HG03097 (cell line): ENCODE measurements around the gene ST6GALNAC6.

ENCODE experiments used
- ATAC-seq: cut with Tn5 transposase; IDR thresholded peaks from one replicate; pipeline ENCODE4 v1.9.1; 2021; ENCODE audit not compliant: unreplicated experiment, low FRiP score

ST6GALNAC6 gene

DNA sequence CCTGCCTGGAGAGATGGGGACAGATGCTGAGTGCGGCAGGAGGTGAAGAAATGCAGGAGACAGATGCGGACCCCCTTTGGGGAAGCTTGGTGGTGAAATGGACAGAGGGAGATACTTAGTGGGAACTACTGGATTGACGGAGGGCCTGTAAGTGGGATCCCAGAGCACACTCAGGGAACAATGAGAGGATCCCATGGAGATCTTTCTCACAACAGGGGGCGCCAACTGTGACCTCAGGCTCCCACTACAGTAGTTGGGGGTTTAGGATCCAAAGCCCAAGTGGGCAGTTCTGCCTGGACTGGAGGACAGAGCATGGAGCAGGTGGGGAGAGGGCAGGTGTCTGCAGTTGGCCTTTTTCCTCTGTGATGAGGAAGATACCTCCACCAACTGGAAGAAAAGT lies 34.8 kb upstream of the ST6GALNAC6 start:
- ATAC-seq: no peak

- ATAC-seq: peak; percentile 15
These were observed 31.9 kb upstream of the ST6GALNAC6 start for GRCh38 chr9:127931092-127931881.

DNA sequence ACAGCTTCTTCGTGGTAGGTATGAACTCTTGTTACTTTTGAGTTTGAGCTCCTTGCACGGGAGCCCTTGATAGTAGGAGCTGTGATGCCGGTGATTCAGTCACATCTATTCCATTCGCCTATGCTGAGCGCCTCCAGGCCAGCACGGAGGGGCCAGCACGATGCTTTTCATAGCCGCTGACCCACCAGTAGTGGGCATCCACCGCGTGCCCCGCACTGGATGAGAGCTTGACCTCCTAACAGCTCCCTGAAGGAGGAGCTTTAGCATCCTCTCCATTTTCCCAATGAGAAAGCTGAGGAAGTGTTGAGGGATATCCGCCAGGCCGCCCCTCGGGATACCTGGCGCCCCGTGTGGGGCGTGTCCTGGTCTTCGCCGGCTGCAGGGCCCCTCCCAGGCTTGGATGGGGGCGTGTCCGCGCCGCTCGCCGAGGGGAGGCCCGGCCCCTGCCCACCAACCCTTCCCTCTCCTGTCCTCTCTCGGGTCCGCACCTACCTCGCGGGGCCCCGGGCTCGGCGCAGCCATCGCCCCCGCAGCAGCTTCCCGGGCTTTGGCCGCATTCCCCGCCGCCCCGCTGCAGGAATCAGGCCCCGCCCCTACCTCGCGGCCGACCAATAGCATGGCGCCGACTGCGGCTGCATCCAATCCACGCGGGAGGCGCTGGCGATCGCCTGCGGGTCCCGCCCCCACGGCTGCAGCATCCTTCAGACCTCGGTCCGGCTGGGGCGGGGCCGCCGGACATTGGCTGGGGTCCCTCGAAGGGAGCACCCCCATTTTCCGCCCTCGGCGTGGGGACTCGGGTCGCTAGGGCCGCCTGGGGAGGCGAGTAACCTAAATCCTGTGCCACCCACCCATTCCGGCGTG lies 31.1 kb upstream of the ST6GALNAC6 start, which contains the start of gene PIP5KL1:
Gene PIP5KL1, minus strand, starts transcription at position 547 of the 861 bp plus-strand sequence. Its CDS starts 25 bp downstream, at position 522.
- ATAC-seq: peak; percentile 58

DNA sequence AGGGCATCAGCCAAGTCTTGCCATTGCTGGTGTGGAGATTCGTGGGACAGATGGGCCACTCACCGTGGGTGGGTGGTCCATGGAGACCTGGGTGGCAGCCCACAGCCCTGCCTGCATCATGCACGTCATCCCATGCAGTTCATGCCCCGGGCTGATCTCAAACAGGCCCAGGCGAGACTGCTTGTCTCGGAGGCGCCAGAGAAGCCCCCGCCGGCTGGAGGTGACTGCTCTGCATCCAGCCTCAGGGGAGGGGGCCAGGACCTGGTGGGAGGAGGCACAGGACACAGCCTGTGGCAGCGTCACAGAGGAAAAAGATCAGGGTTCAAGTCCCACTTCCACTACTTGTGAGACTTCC lies 30.2 kb upstream of the ST6GALNAC6 start:
- ATAC-seq: no peak

DNA sequence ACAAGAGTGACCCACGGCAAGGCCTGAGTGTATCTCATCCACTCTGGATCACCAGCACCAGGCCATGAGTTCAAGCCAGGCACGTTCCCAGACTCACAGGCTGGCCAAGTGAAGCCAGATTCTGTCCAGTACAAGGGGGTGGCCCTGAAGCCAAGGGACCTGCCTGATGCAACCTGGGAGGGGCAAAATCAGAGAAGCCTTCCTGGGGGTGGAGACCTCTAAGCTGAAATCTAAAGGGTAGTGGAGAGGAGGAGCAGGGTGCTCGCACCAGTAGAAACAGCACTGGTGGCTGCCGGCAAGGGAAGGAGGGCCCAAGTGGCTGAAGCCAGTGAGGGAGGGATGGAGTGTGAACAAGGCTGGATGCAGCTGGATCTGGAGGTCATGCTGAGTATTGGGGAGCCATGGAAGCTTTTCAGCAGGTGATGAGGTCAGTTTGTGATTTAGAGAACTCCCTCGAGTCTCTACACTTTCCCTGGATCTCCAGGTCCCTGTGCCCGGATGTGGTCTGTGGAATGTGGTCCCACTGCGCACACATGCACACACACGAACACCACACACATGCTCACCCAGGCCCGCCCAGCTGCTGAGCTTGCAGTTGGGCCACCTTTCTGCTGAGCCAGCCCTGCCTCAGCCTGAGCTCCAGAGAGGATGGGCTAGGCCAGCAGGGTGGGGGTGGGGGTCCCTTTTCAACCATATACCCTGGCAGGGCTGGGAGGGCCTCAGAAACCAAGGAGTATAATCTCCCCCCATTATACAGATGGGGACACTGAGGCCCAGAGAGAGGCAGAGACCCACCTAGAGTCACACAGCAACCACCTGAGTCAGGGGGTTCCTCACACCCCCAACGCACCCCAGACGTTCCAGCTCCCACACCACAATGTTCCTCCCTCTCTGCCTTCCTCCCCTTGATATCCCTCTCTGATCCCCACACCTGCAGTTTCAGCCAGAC lies 29.5 kb upstream of the ST6GALNAC6 start:
- no peak for ATAC-seq

DNA sequence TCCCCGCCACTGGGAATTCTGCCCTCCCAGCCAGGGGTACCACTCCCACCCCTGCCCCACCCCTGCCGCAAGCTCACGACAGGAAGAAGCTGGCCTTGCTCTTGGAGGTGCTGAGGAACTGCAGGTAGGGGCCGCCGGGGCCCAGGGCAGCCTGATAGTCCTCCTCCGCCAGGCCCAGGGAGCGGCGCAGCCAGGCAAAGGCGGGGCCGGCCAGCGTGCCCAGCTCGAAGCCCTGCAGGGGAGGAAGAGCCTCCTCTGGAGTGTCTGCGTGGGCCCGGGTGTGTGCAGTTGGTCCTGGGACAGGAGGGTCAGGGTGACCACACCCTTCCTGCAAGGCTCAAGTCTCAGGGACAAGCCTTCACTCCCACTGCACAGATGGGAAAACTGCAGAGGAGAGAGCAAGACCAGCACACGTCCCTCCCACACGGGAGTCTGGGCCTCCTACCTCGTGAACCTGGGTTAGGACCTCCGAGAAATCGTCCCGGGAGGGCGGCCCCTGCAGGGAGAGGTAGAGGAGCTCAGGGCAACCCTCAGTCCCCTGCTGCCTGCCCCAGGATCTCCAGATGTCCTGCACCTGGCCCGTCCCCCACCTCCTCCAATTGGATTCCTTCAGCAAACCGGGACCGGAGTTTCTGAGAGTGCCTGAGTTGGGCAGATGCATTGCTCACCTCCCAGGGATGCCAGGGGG lies 28.7 kb upstream of the ST6GALNAC6 start:
- no peak for ATAC-seq

DNA sequence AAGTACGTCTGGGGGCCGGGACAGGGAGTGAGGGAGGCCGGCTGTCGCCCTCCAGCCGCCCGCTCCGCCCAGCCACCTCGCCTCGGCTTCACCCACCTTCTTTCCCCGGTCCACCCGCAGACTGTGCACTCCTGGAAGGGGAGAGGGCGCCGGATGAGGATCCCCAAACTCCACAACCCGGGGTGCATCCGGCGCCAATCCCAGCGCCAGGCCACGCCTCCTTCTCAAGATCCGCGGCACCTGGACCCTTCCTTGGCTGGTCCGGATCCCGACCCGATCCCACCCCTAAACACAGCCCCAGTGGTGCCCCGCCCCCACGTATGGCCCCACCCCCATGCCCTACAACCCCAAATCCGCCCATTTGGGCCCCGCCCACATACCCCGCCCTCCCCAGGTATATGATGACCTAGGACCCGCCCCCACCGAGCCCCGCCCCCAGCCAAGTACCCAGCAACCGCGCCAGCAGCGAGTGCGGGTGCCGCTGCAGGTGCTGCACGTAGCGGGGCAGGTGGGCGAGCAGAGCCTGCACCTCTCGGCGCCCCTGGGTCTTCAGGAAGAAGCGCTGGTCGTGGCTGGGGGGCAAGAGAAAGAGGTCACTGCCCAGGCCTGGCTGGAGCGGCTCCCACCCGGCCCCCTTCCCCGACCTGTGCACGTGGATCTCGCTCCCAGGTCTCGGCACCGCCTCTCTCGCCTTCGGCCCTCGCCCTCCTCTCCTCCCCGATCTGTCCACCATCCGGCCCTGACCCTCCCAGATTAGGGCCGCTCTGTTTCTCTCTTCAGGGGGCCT lies 28.0 kb upstream of the ST6GALNAC6 start:
- no peak for ATAC-seq

GRCh38 chr9:127926906-127927200 lies 27.4 kb upstream of the ST6GALNAC6 start:
- no peak for ATAC-seq

GRCh38 chr9:127925959-127926905 lies 26.8 kb upstream of the ST6GALNAC6 start:
- ATAC-seq: no peak

DNA sequence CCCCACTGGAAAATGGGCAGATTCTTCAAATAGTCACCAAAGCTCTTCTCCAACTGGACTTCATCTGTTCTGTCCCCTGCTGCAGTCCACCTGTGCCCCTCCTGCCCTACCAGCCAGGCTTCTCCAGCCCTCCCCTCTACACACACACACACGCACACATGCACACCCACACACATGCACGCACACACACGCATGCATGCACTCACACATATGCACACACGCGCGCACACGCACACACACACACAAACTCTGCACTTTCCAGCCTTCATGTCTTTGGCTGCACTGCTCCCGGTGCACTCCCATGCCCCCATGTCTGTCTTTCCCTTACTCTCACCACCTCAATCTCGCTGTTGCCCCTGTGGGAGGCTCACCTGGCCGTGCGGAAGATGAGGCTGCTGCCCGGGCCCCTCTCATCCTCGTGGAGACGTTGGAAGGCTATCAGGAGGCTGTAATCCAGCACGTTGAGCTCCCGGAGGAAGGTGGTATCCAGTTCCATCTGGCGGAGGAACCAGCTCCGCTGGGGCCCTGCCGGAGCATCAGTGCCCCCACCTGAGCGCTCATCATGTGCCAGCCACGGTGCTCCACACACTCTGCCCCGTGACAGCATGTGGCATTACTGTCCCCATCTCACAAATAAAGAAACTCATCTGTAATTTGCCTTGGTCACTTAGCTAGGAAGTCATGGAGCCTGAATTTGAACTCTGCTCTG lies 25.5 kb upstream of the ST6GALNAC6 start:
- ATAC-seq: no peak

GRCh38 chr9:127923771-127924170 lies 24.4 kb upstream of the ST6GALNAC6 start:
- no peak for ATAC-seq

GRCh38 chr9:127923046-127923445 lies 23.6 kb upstream of the ST6GALNAC6 start:
- ATAC-seq: no peak

- ATAC-seq: no peak
These were observed 22.2 kb upstream of the ST6GALNAC6 start for GRCh38 chr9:127921557-127922120.

DNA sequence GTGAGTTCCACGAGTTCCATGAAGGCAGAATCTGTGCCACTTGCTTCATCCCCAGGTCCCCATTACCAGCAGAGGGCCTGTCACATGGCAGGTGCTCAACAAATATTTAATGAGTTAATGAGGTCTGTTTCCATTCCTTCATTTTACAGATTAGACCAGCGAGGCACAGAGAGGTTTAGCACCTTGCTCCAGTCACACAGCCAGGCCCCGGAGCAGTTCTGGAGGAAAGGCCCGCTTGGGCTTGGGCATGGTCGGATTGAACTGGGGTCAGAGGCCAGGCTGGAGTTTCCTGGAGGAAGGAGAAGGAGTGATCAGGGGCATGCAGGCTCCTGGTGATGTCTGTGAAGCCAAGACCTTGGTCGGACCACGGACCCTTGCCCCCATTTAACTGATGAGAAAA lies 21.4 kb upstream of the ST6GALNAC6 start:
- no peak for ATAC-seq

DNA sequence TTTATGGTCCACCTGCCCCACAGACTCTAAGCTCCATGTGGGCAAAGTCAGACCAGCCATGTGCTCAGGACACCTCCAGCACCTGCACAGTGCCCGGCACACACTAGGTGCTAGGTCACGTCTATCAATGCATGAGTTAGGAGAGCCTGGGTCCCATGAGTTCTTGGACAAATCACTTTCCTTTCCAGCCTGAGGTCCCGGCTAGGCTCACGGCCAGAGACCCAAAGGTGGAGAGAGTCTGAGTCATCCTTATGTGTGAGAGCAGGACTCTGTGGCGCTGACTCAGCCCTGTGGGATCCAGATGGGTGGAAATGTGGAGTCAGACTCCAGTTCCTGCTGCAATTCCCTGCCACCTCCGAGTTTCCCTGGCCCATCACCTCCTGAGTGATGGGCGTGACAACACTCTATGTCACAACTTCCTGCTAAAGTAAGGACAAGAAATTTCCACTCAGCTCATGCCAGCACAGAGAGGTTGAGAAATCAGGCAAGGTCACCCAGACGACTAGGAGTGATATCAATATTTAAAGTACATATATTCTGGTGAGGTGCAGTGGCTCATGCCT lies 19.9 kb upstream of the ST6GALNAC6 start:
- ATAC-seq: no peak

GRCh38 chr9:127918183-127919107 lies 19.0 kb upstream of the ST6GALNAC6 start:
- no peak for ATAC-seq
